PC-9 (cell line): ENCODE results near the gene TGFBI. TPM values are rescaled to one million over a fixed set of nuclear protein-coding genes. Genes with fewer than 3 reads are reported as not detected.

Source experiments
- BruUV-seq: library from RNA; stranded (reverse); fragments of 400-500 nt; replicated peaks from 2 replicates; lab custom pipeline; 2021; lab: Mats Ljungman, UMichigan
- CTCF ChIA-PET: fragments of 300-600 bp; sonication (Branson Sonifier 250); formaldehyde crosslinking; loops from one replicate; lab custom pipeline; 2022; ENCODE audit warnings: antibody characterized with exemption; lab: Charles Lee
- POLR2A ChIA-PET: fragments of 300-600 bp; sonication (Branson Sonifier 250); formaldehyde crosslinking; loops from one replicate; lab custom pipeline; 2022; ENCODE audit warnings: antibody characterized with exemption; ENCODE audit not compliant: unreplicated experiment; lab: Charles Lee
- DNase-seq, 2 experiments: peaks; one replicate each; pipeline versions ENCODE4 v3.0.0 to v3.0.0-alpha.2; 2015 to 2022; ENCODE audit warnings: mixed read lengths in 1 of 2
- H2AFZ ChIP-seq: fragments of 200-600 bp; sonication (generic); 2 replicates; pipeline ENCODE4 v1.8.1; 2017; ENCODE audit warnings: antibody characterized with exemption
- H3F3A ChIP-seq: fragments of 200-600 bp; sonication (generic); 2 replicates; pipeline ENCODE4 v1.8.1; 2017; ENCODE audit warnings: antibody characterized with exemption, mild to moderate bottlenecking, low read depth; ENCODE audit not compliant: insufficient read depth
- H3K27ac ChIP-seq: fragments of 200-600 bp; sonication (generic); 2 replicates; pipeline ENCODE4 v1.6.1; 2016; ENCODE audit warnings: mixed run types
- H3K27me3 ChIP-seq: fragments of 200-600 bp; sonication (generic); 2 replicates; pipeline ENCODE4 v1.6.1; 2016; ENCODE audit warnings: low read depth, mixed run types; ENCODE audit not compliant: insufficient read depth
- H3K36me3 ChIP-seq: fragments of 200-600 bp; sonication (generic); 2 replicates; pipeline ENCODE4 v1.6.1; 2016; ENCODE audit warnings: low read depth, mixed run types
- H3K4me1 ChIP-seq: fragments of 200-600 bp; sonication (generic); replicated peaks from 2 replicates; pipeline ENCODE4 v1.6.1; 2016; ENCODE audit warnings: mixed run types; ENCODE audit not compliant: insufficient read depth
- H3K4me2 ChIP-seq: fragments of 200-600 bp; sonication (generic); 2 replicates; pipeline ENCODE4 v1.6.1; 2017; ENCODE audit warnings: mixed run types
- H3K4me3 ChIP-seq: fragments of 200-600 bp; sonication (generic); 2 replicates; pipeline ENCODE4 v1.6.1; 2016; ENCODE audit warnings: mixed run types
- H3K79me2 ChIP-seq: fragments of 200-600 bp; sonication (generic); 2 replicates; pipeline ENCODE4 v1.6.1; 2017; ENCODE audit warnings: low read depth, mixed run types
- H3K9me2 ChIP-seq: fragments of 200-600 bp; sonication (generic); 2 replicates; pipeline ENCODE4 v1.8.1; 2017; ENCODE audit warnings: mild to moderate bottlenecking; ENCODE audit not compliant: insufficient read depth
- H3K9me3 ChIP-seq: fragments of 200-600 bp; sonication (generic); 2 replicates; pipeline ENCODE4 v1.8.1; 2016; ENCODE audit warnings: low read depth; ENCODE audit not compliant: insufficient read depth
- H4K20me1 ChIP-seq: fragments of 200-600 bp; sonication (generic); 2 replicates; pipeline ENCODE4 v1.8.1; 2017; ENCODE audit not compliant: insufficient read depth
- CTCF ChIP-seq: fragments of 200-600 bp; sonication (generic); conservative IDR thresholded peaks from 2 replicates; pipeline ENCODE4 v1.6.1; 2017; ENCODE audit warnings: mixed run types, antibody characterized with exemption, mild to moderate bottlenecking, moderate library complexity
- EZH2 ChIP-seq: fragments of 200-600 bp; sonication (generic); IDR thresholded peaks from 2 replicates; pipeline ENCODE4 v1.8.0; 2017; ENCODE audit warnings: antibody characterized with exemption, low read depth
- intact Hi-C: fragments of 100-400 bp; cut with micrococcal nuclease; formaldehyde crosslinking; loops from one replicate; pipeline ENCODE4 v1.10.0; 2022; ENCODE audit not compliant: unreplicated experiment
- total RNA-seq: library from RNA; stranded (reverse); gene quantifications from 2 replicates; pipeline ENCODE4 v1.2.3, GENCODE V29; 2021

TGFBI gene
- total RNA-seq, 1 experiment from 2014 or later: 437 TPM

GRCh38 chr5:136018814-136019783 lies 9.7 kb upstream of the TGFBI start:
- peaks cover 65% of the 10 kb centered on the region for H3K4me1 ChIP-seq
- H3K9me3 ChIP-seq: 0 out of 2 replicates have a peak, but pooled peaks cover 12% of the 10 kb centered on the region
- no peak overlapping the region for H2AFZ ChIP-seq
- TF ChIP-seq EZH2: no peak
- TF ChIP-seq CTCF: no peak
- peaks cover 49% of the 10 kb centered on the region for H3F3A ChIP-seq
- no peaks in the 10 kb centered on the region for H3K79me2 ChIP-seq
- H3K9me2 ChIP-seq: no peaks in the 10 kb centered on the region
- intact Hi-C loops: no loop called here
- POLR2A ChIA-PET: no interaction called here
- DNase-seq: no peak
- H3K27me3 ChIP-seq: no peaks in the 10 kb centered on the region
- CTCF ChIA-PET: no interaction called here
- peak overlapping the region; percentile 97 for H3K27ac ChIP-seq
- no peak overlapping the region for H3K4me3 ChIP-seq
- no peaks in the 10 kb centered on the region for H4K20me1 ChIP-seq
- H3K4me2 ChIP-seq: peak overlapping the region; percentile 75
- H3K36me3 ChIP-seq: no peaks in the 10 kb centered on the region
- BruUV-seq: no TSS peak

GRCh38 chr5:136020001-136020382 lies 8.8 kb upstream of the TGFBI start:
- 0 out of 2 replicates have a peak, but pooled peaks cover 12% of the 10 kb centered on the region for H3K9me3 ChIP-seq
- ChIA-PET CTCF (no interaction called here), POLR2A (no interaction called here)
- DNase-seq: no peak
- H4K20me1 ChIP-seq: no peaks in the 10 kb centered on the region
- TF ChIP-seq CTCF (no peak), EZH2 (no peak)
- 0 out of 2 replicates have a peak overlapping the region, but pooled peaks have one; percentile 52 for H2AFZ ChIP-seq
- no peaks in the 10 kb centered on the region for H3K9me2 ChIP-seq
- peak overlapping the region; percentile 97 for H3K27ac ChIP-seq
- H3K36me3 ChIP-seq: no peaks in the 10 kb centered on the region
- intact Hi-C loops: loop anchor here (1.0 kb wide), 3 partner anchors 8 to 33 kb away; partner anchors contain the start of gene TGFBI
- H3K4me2 ChIP-seq: peak overlapping the region; percentile 75
- no peaks in the 10 kb centered on the region for H3K27me3 ChIP-seq
- no peaks in the 10 kb centered on the region for H3K79me2 ChIP-seq
- peak overlapping the region; percentile 18; the same call in 1 of the 2 replicates for H3K4me3 ChIP-seq
- BruUV-seq: TSS peak; percentile 95
- H3K4me1 ChIP-seq: peaks cover 65% of the 10 kb centered on the region
- H3F3A ChIP-seq: peaks cover 49% of the 10 kb centered on the region

GRCh38 chr5:136020383-136021015 lies 8.3 kb upstream of the TGFBI start:
- Histone ChIP-seq H4K20me1 (no peaks in the 10 kb centered on the region), H3K36me3 (no peaks in the 10 kb centered on the region), H3F3A (peaks cover 49% of the 10 kb centered on the region), H3K4me1 (peaks cover 65% of the 10 kb centered on the region), H3K27me3 (no peaks in the 10 kb centered on the region), H2AFZ (no peak overlapping the region; the same call in 1 of the 2 replicates), H3K4me3 (peak overlapping the region; percentile 28; the same call in 1 of the 2 replicates), H3K27ac (peak overlapping the region; percentile 97), H3K9me2 (no peaks in the 10 kb centered on the region), H3K9me3 (0 out of 2 replicates have a peak, but pooled peaks cover 12% of the 10 kb centered on the region), H3K4me2 (peak overlapping the region; percentile 75), H3K79me2 (no peaks in the 10 kb centered on the region)
- DNase-seq: peak; percentile 85 to 94
- ChIA-PET CTCF (no interaction called here), POLR2A (interaction anchor here (0.7 kb wide), 1 partner anchor 12 kb away, joined by 3 read pairs; no protein-coding TSS in a partner anchor)
- intact Hi-C loops: loop anchor here (1.0 kb wide), 3 partner anchors 8 to 33 kb away; partner anchors contain the start of gene TGFBI
- BruUV-seq: no TSS peak
- TF ChIP-seq EZH2: no peak
